G401 (cell line): ENCODE results near the gene AP1B1. TPM values are rescaled to one million over a fixed set of nuclear protein-coding genes. Genes with fewer than 3 reads are reported as not detected.

Experiments
- DNase-seq: peaks from one replicate; pipeline ENCODE4 v3.0.0-alpha.2; 2015; ENCODE audit warnings: low spot score
- in situ Hi-C: cut with HindIII; loops from 2 replicates; pipeline ENCODE4 v1.10.0; 2016; ENCODE audit warnings: low sequenced_read_pairs, mixed read lengths
- total RNA-seq: library from RNA; depleted of rRNA; stranded (reverse); fragments of >200 nt; shearing (Covaris generic); gene quantifications from 2 replicates; pipeline ENCODE4 v1.2.3, GENCODE V29; 2014

The AP1B1 gene
- total RNA-seq, 1 experiment from 2014 or later: 88.7 TPM

GRCh38 chr22:29308148-29308790, 80.1 kb downstream of the AP1B1 start:
- DNase-seq: no peak

GRCh38 chr22:29307596-29308147, 80.7 kb downstream of the AP1B1 start:
- DNase-seq: no peak
- in situ Hi-C loops: no loop called here

More at GRCh38 chr22:29308148-29308790, 80.1 kb downstream of the AP1B1 start:
- in situ Hi-C loops: no loop called here

- peak; percentile 76 for DNase-seq
- in situ Hi-C loops: no loop called here
Measured at GRCh38 chr22:29306835-29307595, 81.4 kb downstream of the AP1B1 start.

GRCh38 chr22:29306175-29306834, 82.1 kb downstream of the AP1B1 start, which contains the start of gene GAS2L1:
Gene GAS2L1, plus strand, starts transcription at chr22:29306650. Its CDS starts 1,456 bp downstream, at chr22:29308106.
- in situ Hi-C loops: no loop called here
- peak; percentile 50 for DNase-seq

- in situ Hi-C loops: no loop called here
Measured at GRCh38 chr22:29305836-29306174, 82.6 kb downstream of the AP1B1 start.

GRCh38 chr22:29302681-29303465, 85.5 kb downstream of the AP1B1 start:
- in situ Hi-C loops: no loop called here
- DNase-seq: no peak

More at GRCh38 chr22:29305836-29306174, 82.6 kb downstream of the AP1B1 start:
- no peak for DNase-seq

- peak; percentile 75 for DNase-seq
- in situ Hi-C loops: no loop called here
Measured at GRCh38 chr22:29302402-29302680, 86.0 kb downstream of the AP1B1 start.

- no peak for DNase-seq
- in situ Hi-C loops: no loop called here
Measured at GRCh38 chr22:29301716-29302401, 86.5 kb downstream of the AP1B1 start.

GRCh38 chr22:29300807-29301601, 87.4 kb downstream of the AP1B1 start:
- no peak for DNase-seq

GRCh38 chr22:29300467-29300806, 87.9 kb downstream of the AP1B1 start:
- DNase-seq: no peak
- in situ Hi-C loops: no loop called here

More at GRCh38 chr22:29300807-29301601, 87.4 kb downstream of the AP1B1 start:
- in situ Hi-C loops: no loop called here

GRCh38 chr22:29299136-29299900, 89.1 kb downstream of the AP1B1 start:
- no peak for DNase-seq
- in situ Hi-C loops: no loop called here

GRCh38 chr22:29298641-29299040, 89.7 kb downstream of the AP1B1 start:
- in situ Hi-C loops: no loop called here
- no peak for DNase-seq

- in situ Hi-C loops: no loop called here
- DNase-seq: no peak
Measured at GRCh38 chr22:29292379-29292778, 96.0 kb downstream of the AP1B1 start.

- in situ Hi-C loops: no loop called here
Measured at GRCh38 chr22:29291215-29291614, 97.2 kb downstream of the AP1B1 start.

GRCh38 chr22:29290061-29290460, 98.3 kb downstream of the AP1B1 start:
- no peak for DNase-seq
- in situ Hi-C loops: no loop called here

More at GRCh38 chr22:29291215-29291614, 97.2 kb downstream of the AP1B1 start:
- no peak for DNase-seq

- in situ Hi-C loops: no loop called here
- DNase-seq: no peak
Measured at GRCh38 chr22:29288837-29289236, 99.5 kb downstream of the AP1B1 start.

- no peak for DNase-seq
- in situ Hi-C loops: no loop called here
Measured at GRCh38 chr22:29284196-29284595, 104.2 kb downstream of the AP1B1 start.
